Activated naive CD4-positive, alpha-beta T cell treated with anti-CD3 and anti-CD28 coated beads, Interleukin-2, amount 10 ng/mL, durations not matched to agents 7 days and 5 days (primary cell): Measurements from ENCODE around the gene SRSF5.

Source experiments
- CTCF ChIA-PET: fragments of 350-600 bp; sonication (Branson Sonifier 250); formaldehyde crosslinking; loops from one replicate; lab custom pipeline; 2021; ENCODE audit warnings: antibody characterized with exemption; lab: Charles Lee
- DNase-seq: peaks from one replicate; pipeline ENCODE4 v3.0.0-alpha.2; 2020
- H3K27ac Mint-ChIP-seq: one replicate; pipeline ENCODE4 v1.8.0; 2021; ENCODE audit warnings: mild to moderate bottlenecking, moderate library complexity, mixed read lengths
- H3K27me3 Mint-ChIP-seq: one replicate; pipeline ENCODE4 v1.8.0; 2021; ENCODE audit warnings: mild to moderate bottlenecking, mixed read lengths
- H3K36me3 Mint-ChIP-seq: one replicate; pipeline ENCODE4 v1.8.0; 2021; ENCODE audit warnings: mixed read lengths
- H3K4me1 Mint-ChIP-seq: one replicate; pipeline ENCODE4 v1.8.0; 2021; ENCODE audit warnings: mixed read lengths
- H3K4me3 Mint-ChIP-seq: one replicate; pipeline ENCODE4 v1.8.0; 2021; ENCODE audit warnings: mild to moderate bottlenecking, moderate library complexity, mixed read lengths
- H3K9me3 Mint-ChIP-seq: one replicate; pipeline ENCODE4 v1.8.0; 2021; ENCODE audit warnings: mixed read lengths

The SRSF5 gene

DNA sequence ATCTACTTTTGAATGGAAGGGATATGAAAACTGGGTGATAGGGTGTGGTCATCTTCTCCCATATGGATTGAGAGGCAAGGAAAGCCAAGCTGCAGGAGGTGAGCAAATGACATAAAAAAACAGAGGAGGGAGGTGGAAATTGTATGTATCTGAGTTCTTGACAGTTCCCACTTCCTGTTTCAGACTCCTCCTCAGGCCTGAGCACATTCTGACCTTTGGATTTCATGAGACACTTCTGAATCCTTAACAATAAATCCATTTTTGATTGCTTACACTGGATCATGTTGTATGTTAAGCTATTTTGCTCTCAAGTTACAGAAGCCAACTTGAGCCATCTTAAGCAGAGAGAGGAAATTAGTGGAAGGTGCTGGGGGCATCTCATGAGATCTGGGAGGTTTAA is 11.6 kb upstream of the SRSF5 start:
- Mint-ChIP-seq H3K27ac (peak overlapping the region; percentile 53), H3K27me3 (peaks cover 5% of the 10 kb centered on the region)
- CTCF ChIA-PET: interaction anchor here (0.6 kb wide), 1 partner anchor 36 kb away, joined by 5 read pairs; no protein-coding TSS in a partner anchor

DNA sequence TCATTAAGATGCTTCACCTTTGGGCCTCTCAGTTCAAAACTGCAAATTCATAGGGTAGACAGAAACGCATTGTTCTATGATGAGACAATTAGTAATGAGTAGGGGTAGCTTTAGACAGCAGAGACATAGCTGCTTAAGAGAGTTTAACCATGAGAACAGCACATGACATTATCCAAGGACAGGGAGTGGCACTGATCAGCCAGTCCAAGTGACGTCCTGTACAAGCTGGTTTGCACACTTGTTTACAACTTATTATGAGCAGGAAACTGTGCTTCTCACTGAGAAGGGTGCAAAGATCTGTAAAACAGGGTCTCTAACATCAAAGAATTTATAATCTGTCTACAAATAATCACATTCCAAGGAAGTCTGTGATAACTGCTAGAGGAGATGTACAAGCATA is 11.2 kb upstream of the SRSF5 start:
- peak overlapping the region; percentile 53 for H3K27ac Mint-ChIP-seq

More for the DNA sequence above, 11.6 kb upstream of the SRSF5 start:
- Mint-ChIP-seq H3K4me3 (no peak overlapping the region), H3K4me1 (peaks cover 14% of the 10 kb centered on the region), H3K36me3 (no peaks in the 10 kb centered on the region), H3K9me3 (peaks cover 1% of the 10 kb centered on the region)
- no peak for DNase-seq

DNA sequence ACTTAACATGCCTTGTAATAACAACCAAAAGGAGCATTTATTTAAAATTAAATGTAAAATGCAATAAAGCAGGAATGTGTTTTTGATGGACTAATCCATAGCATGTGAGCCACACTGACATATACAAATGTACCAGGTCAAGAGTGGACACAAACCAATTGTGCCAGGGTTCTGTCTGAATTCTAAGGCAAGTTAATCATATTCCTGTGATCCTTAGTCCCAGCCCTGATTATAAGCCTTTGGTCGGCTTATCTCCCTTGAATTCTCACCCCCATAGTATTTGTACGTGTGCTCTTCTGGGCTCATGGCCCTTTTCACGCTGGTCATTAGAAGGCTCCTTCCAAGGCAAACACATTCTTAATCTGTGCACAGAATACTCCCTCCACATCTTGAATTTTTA is 10.6 kb upstream of the SRSF5 start:
- CTCF ChIA-PET: no interaction called here
- H3K36me3 Mint-ChIP-seq: no peaks in the 10 kb centered on the region
- DNase-seq: no peak
- peaks cover 16% of the 10 kb centered on the region for H3K4me1 Mint-ChIP-seq
- no peak overlapping the region for H3K27ac Mint-ChIP-seq
- peaks cover 5% of the 10 kb centered on the region for H3K27me3 Mint-ChIP-seq
- H3K9me3 Mint-ChIP-seq: peaks cover 1% of the 10 kb centered on the region
- no peak overlapping the region for H3K4me3 Mint-ChIP-seq

More for the DNA sequence above, 11.2 kb upstream of the SRSF5 start:
- Mint-ChIP-seq H3K4me3 (no peak overlapping the region), H3K36me3 (no peaks in the 10 kb centered on the region), H3K9me3 (peaks cover 1% of the 10 kb centered on the region), H3K27me3 (peaks cover 5% of the 10 kb centered on the region), H3K4me1 (peaks cover 14% of the 10 kb centered on the region)
- CTCF ChIA-PET: interaction anchor here (0.6 kb wide), 1 partner anchor 36 kb away, joined by 5 read pairs; no protein-coding TSS in a partner anchor
- no peak for DNase-seq

DNA sequence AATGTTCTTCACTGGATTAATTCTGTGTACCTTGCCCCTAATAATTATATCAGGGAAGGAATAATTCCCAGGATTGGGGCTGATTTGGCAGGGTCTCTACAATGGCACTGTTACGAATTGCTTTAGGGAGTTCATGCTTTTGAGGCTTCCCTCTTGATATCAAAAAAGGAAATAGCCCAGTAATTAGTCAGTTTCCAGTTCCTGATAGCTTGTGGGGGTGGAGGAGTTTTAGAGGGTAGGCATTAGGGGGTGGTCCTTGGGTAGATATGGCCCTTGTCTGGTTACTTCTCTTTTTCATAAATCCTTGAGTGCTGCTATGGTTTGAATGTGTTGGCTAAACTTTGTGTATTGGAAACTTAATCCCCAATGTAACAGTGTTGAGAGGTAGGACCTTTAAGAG is 6.1 kb upstream of the SRSF5 start:
- Mint-ChIP-seq H3K4me1 (peaks cover 35% of the 10 kb centered on the region), H3K27ac (no peak overlapping the region), H3K27me3 (no peaks in the 10 kb centered on the region), H3K4me3 (no peak overlapping the region), H3K9me3 (peaks cover 8% of the 10 kb centered on the region), H3K36me3 (peaks cover 5% of the 10 kb centered on the region)
- no peak for DNase-seq
- CTCF ChIA-PET: no interaction called here

DNA sequence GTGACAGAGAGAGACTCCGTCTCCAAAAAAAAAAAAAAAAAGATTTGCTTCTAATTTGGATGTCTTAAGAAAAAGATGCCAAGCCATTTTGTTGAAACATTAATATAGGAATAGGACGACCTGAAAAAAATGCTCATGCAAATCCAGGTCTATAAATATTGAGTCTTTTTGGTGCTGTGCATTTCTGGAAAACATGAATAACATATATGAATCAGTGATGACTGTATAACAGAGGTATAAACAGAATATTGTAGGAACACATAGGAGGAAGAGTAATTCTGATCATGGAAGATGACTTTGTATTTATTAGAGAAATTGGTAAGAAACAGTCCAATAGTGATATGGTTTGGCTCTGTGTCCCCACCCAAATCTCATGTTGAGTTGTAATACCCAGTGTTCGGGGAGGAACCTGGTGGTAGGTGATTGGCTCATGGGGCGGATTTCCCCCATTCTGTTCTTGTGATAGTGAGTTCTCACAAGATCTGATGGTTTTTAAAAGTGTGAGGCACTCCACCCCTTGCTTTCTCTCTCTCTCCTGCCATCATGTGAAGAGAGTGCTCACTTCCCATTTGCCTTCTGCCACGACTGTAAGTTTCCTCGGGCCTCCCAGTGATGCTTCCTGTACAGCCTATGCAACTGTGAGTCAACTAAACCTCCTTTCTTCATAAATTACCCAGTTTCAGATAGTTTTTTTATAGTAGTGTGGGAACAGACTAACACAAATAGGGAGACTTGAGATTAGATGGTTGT is 3.0 kb upstream of the SRSF5 start:
- peaks cover 58% of the 10 kb centered on the region for H3K4me1 Mint-ChIP-seq
- peaks cover 25% of the 10 kb centered on the region for H3K36me3 Mint-ChIP-seq
- peak overlapping the region; percentile 76 for H3K27ac Mint-ChIP-seq
- CTCF ChIA-PET: no interaction called here
- H3K9me3 Mint-ChIP-seq: peaks cover 11% of the 10 kb centered on the region
- DNase-seq: no peak
- no peak overlapping the region for H3K4me3 Mint-ChIP-seq
- peaks cover 12% of the 10 kb centered on the region for H3K27me3 Mint-ChIP-seq

DNA sequence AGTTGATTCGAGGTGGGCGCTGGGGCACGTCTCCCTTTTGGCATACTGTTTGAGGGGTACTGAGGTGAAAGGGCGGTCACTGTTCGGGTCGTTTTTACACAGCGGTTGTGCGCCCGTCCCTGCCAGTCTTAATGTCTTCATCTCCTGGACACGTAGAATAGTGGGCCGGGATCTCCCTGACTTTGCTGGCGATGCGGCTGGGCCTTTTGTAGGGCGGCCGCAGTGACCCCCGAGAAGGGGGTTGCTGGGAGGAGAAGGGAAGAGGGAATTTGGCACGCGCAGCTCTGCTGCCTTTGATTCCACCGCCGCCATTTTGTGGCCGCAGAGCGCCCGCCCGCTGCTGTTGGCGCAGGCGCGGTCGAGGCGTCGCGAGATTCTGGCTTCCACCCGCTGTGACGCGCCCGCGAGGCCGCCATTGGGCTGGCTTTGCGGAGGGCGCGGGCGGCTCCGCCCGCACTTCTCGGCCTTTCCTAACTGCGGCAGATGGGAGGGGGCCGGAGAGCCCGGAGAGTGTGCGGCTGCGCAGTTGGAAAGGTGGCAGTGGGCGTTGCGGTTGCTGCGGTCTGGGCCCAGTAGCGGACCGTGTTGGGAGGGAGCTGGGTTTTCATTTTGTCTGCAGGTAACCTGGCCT is 542 bp downstream of the SRSF5 start:
- Mint-ChIP-seq H3K36me3 (peaks cover 55% of the 10 kb centered on the region), H3K9me3 (peaks cover 11% of the 10 kb centered on the region), H3K27me3 (peaks cover 12% of the 10 kb centered on the region), H3K4me1 (peaks cover 76% of the 10 kb centered on the region), H3K27ac (peak overlapping the region; percentile 100), H3K4me3 (peak overlapping the region; percentile 91)
- peak; percentile 92 for DNase-seq
- CTCF ChIA-PET: interaction anchor here (1.6 kb wide), 1 partner anchor 162 kb away, joined by 3 read pairs; no protein-coding TSS in a partner anchor

DNA sequence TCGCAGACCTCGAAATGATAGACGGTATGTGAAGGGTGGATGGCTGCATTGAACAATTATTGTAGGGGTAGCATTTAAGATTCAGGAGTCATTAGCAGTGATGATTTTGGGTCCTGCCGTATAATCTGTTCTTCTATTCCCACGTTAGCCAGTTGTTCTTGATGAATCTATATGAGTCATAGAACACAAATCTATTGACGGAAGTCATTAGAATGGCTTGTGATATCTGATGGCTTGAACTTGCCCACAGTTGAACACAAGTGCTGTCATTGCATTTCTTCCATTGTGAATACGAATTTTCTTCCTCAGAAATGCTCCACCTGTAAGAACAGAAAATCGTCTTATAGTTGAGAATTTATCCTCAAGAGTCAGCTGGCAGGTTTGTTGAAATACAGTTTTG is 1.9 kb downstream of the SRSF5 start:
- peaks cover 9% of the 10 kb centered on the region for H3K9me3 Mint-ChIP-seq
- H3K4me1 Mint-ChIP-seq: peaks cover 74% of the 10 kb centered on the region
- H3K27me3 Mint-ChIP-seq: peaks cover 12% of the 10 kb centered on the region
- H3K36me3 Mint-ChIP-seq: peaks cover 68% of the 10 kb centered on the region
- CTCF ChIA-PET: interaction anchor here (1.6 kb wide), 1 partner anchor 163 kb away, joined by 3 read pairs; no protein-coding TSS in a partner anchor
- peak overlapping the region; percentile 100 for H3K27ac Mint-ChIP-seq
- H3K4me3 Mint-ChIP-seq: peak overlapping the region; percentile 91
- no peak for DNase-seq

DNA sequence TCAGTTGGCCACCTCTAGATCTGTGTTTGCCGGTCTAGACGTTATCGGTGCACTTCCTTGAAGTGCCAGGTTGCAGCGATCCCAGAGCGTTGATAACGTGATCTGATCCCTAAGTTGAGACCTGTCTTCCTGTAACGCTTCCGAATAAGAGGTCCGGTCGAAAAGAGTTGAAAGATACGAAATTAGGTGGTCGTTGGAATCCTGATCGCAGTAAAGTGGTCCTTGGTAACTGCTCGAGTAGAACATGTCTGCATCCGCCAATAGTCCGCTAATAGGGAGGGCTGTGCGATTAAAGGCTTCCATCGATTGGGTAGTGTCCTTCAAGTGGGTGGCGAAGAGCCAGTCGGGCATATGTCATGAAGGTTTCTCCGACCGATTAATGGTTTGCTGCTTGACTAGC is 2.7 kb downstream of the SRSF5 start:
- H3K4me3 Mint-ChIP-seq: no peak overlapping the region
- peaks cover 72% of the 10 kb centered on the region for H3K36me3 Mint-ChIP-seq
- H3K27me3 Mint-ChIP-seq: peaks cover 12% of the 10 kb centered on the region
- peaks cover 72% of the 10 kb centered on the region for H3K4me1 Mint-ChIP-seq
- CTCF ChIA-PET: no interaction called here
- DNase-seq: no peak
- peaks cover 5% of the 10 kb centered on the region for H3K9me3 Mint-ChIP-seq
- H3K27ac Mint-ChIP-seq: peak overlapping the region; percentile 21

DNA sequence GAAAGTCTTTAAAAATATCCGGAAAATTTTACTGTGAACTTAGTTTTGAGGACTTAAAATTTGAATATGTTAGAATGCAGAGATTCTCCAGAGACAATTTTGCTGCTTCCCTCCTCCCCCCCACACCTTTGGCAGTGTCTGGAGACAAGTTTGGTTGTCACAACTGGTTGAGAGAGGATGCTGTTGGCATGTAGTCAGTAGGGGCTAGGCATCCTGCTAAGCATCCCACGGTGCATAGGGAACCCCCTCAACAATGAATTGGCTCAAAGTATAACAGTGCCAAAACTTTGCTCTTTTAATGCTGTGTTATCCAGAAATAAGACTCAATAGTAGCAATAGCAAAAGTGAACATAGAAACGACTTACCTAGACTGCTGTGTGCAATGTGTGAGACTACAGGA is 3.6 kb downstream of the SRSF5 start:
- Mint-ChIP-seq H3K4me3 (no peak overlapping the region), H3K36me3 (peaks cover 78% of the 10 kb centered on the region), H3K9me3 (peaks cover 5% of the 10 kb centered on the region), H3K27me3 (peaks cover 12% of the 10 kb centered on the region), H3K4me1 (peaks cover 76% of the 10 kb centered on the region), H3K27ac (peak overlapping the region; percentile 17)
- CTCF ChIA-PET: no interaction called here
- no peak for DNase-seq

DNA sequence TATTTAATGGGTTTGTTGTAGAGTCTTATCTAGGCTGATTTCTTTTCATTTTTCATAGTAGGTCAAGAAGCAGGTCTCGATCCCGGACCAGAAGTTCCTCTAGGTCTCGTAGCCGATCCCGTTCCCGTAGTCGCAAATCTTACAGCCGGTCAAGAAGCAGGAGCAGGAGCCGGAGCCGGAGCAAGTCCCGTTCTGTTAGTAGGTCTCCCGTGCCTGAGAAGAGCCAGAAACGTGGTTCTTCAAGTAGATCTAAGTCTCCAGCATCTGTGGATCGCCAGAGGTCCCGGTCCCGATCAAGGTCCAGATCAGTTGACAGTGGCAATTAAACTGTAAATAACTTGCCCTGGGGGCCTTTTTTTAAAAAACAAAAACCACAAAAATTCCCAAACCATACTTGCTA is 4.2 kb downstream of the SRSF5 start:
- peak overlapping the region; percentile 17 for H3K27ac Mint-ChIP-seq
- CTCF ChIA-PET: no interaction called here
- H3K4me1 Mint-ChIP-seq: peaks cover 76% of the 10 kb centered on the region

DNA sequence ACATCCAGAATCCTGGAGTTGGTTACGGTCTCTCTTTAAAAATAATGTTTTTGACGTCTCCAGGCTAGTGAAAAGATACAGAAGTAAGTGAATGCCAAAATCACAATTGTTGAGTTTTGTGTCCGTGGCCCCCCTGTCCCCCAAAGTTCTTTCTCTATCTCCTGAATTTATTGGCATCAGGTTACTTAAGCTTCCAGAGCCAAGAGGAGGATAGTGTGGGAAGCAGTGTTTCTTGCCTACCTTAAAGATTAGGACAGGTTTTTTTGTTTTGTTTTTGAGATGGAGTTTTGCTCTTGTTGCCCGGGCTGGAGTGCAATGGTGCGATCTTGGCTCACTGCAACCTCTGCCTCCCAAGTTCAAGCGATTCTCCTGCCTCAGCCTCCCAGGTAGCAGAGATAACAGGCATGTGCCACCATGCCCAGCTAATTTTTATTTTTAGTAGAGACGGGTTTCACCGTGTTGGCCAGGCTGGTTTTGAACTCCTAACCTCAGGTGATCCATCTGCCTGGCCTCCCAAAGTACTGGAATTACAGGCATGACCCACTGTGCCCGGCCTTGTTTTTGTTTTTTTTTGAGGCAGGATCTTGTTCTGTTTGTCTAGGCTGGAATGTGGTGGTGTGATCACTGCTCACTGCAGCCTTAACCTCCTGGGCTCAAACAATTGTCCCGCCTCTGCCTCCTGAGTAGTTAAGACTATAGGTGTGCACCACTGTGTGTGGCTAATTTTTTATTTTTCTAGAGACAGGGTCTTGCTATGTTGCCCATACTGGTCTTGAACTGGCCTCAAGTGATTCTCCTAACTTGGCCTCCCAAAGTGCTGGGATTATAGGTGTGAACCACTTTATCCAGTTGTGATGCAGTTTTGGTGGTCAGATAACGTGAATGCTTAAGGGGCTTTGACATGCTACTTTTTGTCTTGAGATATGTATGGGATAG is 5.4 kb downstream of the SRSF5 start:
- H3K36me3 Mint-ChIP-seq: peaks cover 90% of the 10 kb centered on the region
- H3K9me3 Mint-ChIP-seq: no peaks in the 10 kb centered on the region
- CTCF ChIA-PET: interaction anchor here (0.6 kb wide), 1 partner anchor 45 kb away, joined by 3 read pairs; no protein-coding TSS in a partner anchor

More for the DNA sequence above, 4.2 kb downstream of the SRSF5 start:
- H3K9me3 Mint-ChIP-seq: peaks cover 2% of the 10 kb centered on the region
- peaks cover 12% of the 10 kb centered on the region for H3K27me3 Mint-ChIP-seq
- DNase-seq: no peak
- H3K4me3 Mint-ChIP-seq: no peak overlapping the region
- peaks cover 80% of the 10 kb centered on the region for H3K36me3 Mint-ChIP-seq

DNA sequence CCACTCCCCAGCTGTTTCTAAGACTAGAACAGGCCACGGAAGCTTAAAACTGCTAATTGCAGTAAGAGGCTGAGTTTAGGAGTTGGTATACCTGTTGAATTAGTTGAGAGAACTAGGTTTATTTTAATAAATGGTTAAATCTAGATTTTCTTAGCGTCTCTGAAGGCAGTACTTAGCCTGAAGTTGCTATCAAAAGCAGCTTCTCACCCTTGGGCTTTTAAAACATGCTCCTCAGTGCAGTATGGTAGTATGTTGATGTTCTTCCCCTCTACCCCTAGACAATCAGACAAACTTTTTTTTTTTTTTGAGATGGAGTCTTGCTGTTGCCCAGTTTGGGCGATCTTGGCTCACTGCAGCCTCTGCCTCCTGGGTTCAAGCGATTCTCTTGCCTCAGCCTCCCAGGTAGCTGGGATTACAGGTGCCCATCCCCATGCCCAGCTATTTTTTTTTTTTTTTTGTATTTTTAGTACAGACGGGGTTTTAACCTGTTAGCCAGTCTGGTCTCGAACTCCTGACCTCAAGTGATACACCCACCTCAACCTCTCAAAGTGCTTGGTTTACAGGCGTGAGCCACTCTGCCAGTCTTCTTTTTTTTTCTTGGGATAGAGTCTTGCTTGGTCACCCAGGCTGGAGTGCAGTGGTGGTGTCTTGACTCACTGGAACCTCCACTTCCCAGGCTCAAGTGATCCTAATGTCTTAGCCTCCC is 6.8 kb downstream of the SRSF5 start:
- Mint-ChIP-seq H3K27ac (no peak overlapping the region), H3K9me3 (no peaks in the 10 kb centered on the region), H3K27me3 (no peaks in the 10 kb centered on the region), H3K4me1 (peaks cover 77% of the 10 kb centered on the region), H3K4me3 (no peak overlapping the region), H3K36me3 (peaks cover 89% of the 10 kb centered on the region)
- CTCF ChIA-PET: interaction anchor here (0.6 to 1.3 kb wide), 2 partner anchors 43 to 47 kb away, joined by 3 to 4 read pairs; no protein-coding TSS in a partner anchor
- no peak for DNase-seq

More for the DNA sequence above, 5.4 kb downstream of the SRSF5 start:
- Mint-ChIP-seq H3K4me1 (peaks cover 81% of the 10 kb centered on the region), H3K27me3 (peaks cover 5% of the 10 kb centered on the region), H3K4me3 (no peak overlapping the region), H3K27ac (no peak overlapping the region)
- no peak for DNase-seq

DNA sequence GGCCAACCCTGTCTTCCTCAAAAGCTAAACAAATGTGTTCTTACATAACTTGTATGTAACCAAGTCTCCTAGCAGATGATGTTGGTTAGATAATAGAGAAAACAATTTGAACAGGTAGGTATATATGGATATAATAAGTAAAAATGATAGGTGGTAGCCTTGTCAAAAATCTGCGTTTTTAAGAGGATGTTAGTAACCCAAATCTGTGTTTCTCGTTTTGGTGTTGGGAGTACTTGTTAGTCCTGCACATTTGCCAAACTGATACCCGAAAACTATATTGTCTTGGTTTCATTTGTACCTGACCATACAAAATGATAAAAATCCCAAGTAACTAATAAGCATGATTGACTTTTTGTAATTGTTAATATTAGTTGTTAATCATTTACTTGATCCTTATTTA is 8.1 kb downstream of the SRSF5 start:
- H3K4me1 Mint-ChIP-seq: peaks cover 67% of the 10 kb centered on the region
- H3K9me3 Mint-ChIP-seq: no peaks in the 10 kb centered on the region
- no peak overlapping the region for H3K27ac Mint-ChIP-seq
- H3K4me3 Mint-ChIP-seq: no peak overlapping the region
- H3K27me3 Mint-ChIP-seq: no peaks in the 10 kb centered on the region
- CTCF ChIA-PET: no interaction called here
- no peak for DNase-seq
- peaks cover 89% of the 10 kb centered on the region for H3K36me3 Mint-ChIP-seq
